OCI-LY1 (cell line): ENCODE results near the gene KLF5.

ENCODE experiments used
- H2AFZ ChIP-seq: fragments of 200-600 bp; sonication (generic), shearing (Covaris generic); 2 replicates; pipeline ENCODE4 v1.6.0; 2014; ENCODE audit warnings: antibody characterized with exemption, mild to moderate bottlenecking, low read length
- H3F3A ChIP-seq: fragments of 200-600 bp; sonication (generic), shearing (Covaris generic); 2 replicates; pipeline ENCODE4 v1.6.0; 2014; ENCODE audit warnings: mild to moderate bottlenecking, antibody characterized with exemption, low read length, moderate library complexity; ENCODE audit not compliant: insufficient read depth
- H3K27ac ChIP-seq: fragments of 200-600 bp; sonication (generic); 2 replicates; pipeline ENCODE4 v1.5.1; 2014; ENCODE audit warnings: low read length, mixed run types, mild to moderate bottlenecking, low read depth; ENCODE audit not compliant: poor library complexity, severe bottlenecking
- H3K27me3 ChIP-seq: fragments of 200-600 bp; sonication (generic); 2 replicates; pipeline ENCODE4 v1.6.0; 2014; ENCODE audit warnings: antibody characterized with exemption, mild to moderate bottlenecking, low read length, moderate library complexity; ENCODE audit not compliant: insufficient read depth
- H3K36me3 ChIP-seq: fragments of 200-600 bp; sonication (generic); 2 replicates; pipeline ENCODE4 v1.6.1; 2014; ENCODE audit warnings: mild to moderate bottlenecking, antibody characterized with exemption, low read length, moderate library complexity, mixed read lengths; ENCODE audit not compliant: insufficient read depth
- H3K4me1 ChIP-seq: fragments of 200-600 bp; sonication (generic); 2 replicates; pipeline ENCODE4 v1.5.1; 2014; ENCODE audit warnings: mild to moderate bottlenecking, low read length, moderate library complexity; ENCODE audit not compliant: insufficient read depth, severe bottlenecking
- H3K4me2 ChIP-seq: fragments of 200-600 bp; sonication (generic), shearing (Covaris generic); 2 replicates; pipeline ENCODE4 v1.6.1; 2014; ENCODE audit warnings: low read length
- H3K4me3 ChIP-seq: fragments of 200-600 bp; sonication (generic); 2 replicates; pipeline ENCODE4 v1.5.1; 2014; ENCODE audit warnings: low read length, low read depth, mild to moderate bottlenecking, mixed read lengths; ENCODE audit not compliant: poor library complexity, severe bottlenecking
- H3K79me2 ChIP-seq: fragments of 200-600 bp; shearing (Covaris generic); 2 replicates; pipeline ENCODE4 v1.6.1; 2016; ENCODE audit warnings: mixed run types, low read length, mixed read lengths; ENCODE audit not compliant: insufficient read depth
- H3K9ac ChIP-seq: fragments of 200-600 bp; sonication (generic), shearing (Covaris generic); 2 replicates; pipeline ENCODE4 v1.6.1; 2014; ENCODE audit warnings: mild to moderate bottlenecking, low read length, mixed read lengths
- H3K9me2 ChIP-seq: fragments of 200-600 bp; sonication (generic), shearing (Covaris generic); 2 replicates; pipeline ENCODE4 v1.6.1; 2014; ENCODE audit warnings: low read depth, mild to moderate bottlenecking, low read length, mixed read lengths
- H3K9me3 ChIP-seq: fragments of 200-600 bp; shearing (Covaris generic); 2 replicates; pipeline ENCODE4 v1.6.1; 2014; ENCODE audit warnings: low read length, mixed read lengths
- H4K20me1 ChIP-seq: fragments of 200-600 bp; sonication (generic), shearing (Covaris generic); 2 replicates; pipeline ENCODE4 v1.6.0; 2016; ENCODE audit warnings: mild to moderate bottlenecking, low read length; ENCODE audit not compliant: insufficient read depth
- EZH2 ChIP-seq: fragments of 200-600 bp; sonication (generic), shearing (Covaris generic); IDR thresholded peaks from 2 replicates; pipeline ENCODE4 v1.8.0; 2017; ENCODE audit warnings: borderline replicate concordance, mixed run types, mild to moderate bottlenecking, antibody characterized with exemption, low read length, moderate library complexity, mixed read lengths
- TF ChIP-seq, protein P1 (sequence below): fragments of 200-600 bp; sonication (generic), shearing (Covaris generic); IDR thresholded peaks from 2 replicates; pipeline ENCODE4 v1.5.1; 2017; ENCODE audit warnings: mild to moderate bottlenecking, antibody characterized with exemption, low read length, moderate library complexity, mixed read lengths

KLF5 gene

GRCh38 chr13:73058736-73059459, at the start of gene KLF5:
TSS of gene KLF5 (plus strand) at chr13:73059005. CDS start at chr13:73059328, 323 bp downstream.
- no peak within 1 kb of the TSS for H3K27ac ChIP-seq
- H3K79me2 ChIP-seq: no peaks in the 10 kb centered on the region
- TF ChIP-seq EZH2: no peak
- TF ChIP-seq, protein P1, sequence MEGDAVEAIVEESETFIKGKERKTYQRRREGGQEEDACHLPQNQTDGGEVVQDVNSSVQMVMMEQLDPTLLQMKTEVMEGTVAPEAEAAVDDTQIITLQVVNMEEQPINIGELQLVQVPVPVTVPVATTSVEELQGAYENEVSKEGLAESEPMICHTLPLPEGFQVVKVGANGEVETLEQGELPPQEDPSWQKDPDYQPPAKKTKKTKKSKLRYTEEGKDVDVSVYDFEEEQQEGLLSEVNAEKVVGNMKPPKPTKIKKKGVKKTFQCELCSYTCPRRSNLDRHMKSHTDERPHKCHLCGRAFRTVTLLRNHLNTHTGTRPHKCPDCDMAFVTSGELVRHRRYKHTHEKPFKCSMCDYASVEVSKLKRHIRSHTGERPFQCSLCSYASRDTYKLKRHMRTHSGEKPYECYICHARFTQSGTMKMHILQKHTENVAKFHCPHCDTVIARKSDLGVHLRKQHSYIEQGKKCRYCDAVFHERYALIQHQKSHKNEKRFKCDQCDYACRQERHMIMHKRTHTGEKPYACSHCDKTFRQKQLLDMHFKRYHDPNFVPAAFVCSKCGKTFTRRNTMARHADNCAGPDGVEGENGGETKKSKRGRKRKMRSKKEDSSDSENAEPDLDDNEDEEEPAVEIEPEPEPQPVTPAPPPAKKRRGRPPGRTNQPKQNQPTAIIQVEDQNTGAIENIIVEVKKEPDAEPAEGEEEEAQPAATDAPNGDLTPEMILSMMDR: peak; percentile 22; the same call in 1 of the 2 replicates
- no peaks in the 10 kb centered on the region; the same call in 1 of the 2 replicates for H3K27me3 ChIP-seq
- peak within 1 kb of the TSS; percentile 68 for H3K4me3 ChIP-seq
- peak within 1 kb of the TSS; percentile 67 for H3K4me2 ChIP-seq
- H3K4me1 ChIP-seq: peaks cover 20% of the 10 kb centered on the region
- no peaks in the 10 kb centered on the region for H3F3A ChIP-seq
- H4K20me1 ChIP-seq: no peaks in the 10 kb centered on the region
- peak within 1 kb of the TSS; percentile 54 for H3K9ac ChIP-seq
- peak within 1 kb of the TSS; percentile 10; the same call in 1 of the 2 replicates for H2AFZ ChIP-seq
- no peaks in the 10 kb centered on the region; the same call in 1 of the 2 replicates for H3K36me3 ChIP-seq
- no peaks in the 10 kb centered on the region for H3K9me2 ChIP-seq
- no peaks in the 10 kb centered on the region for H3K9me3 ChIP-seq

GRCh38 chr13:73011751-73012150, 47.1 kb upstream of the KLF5 start:
- no peaks in the 10 kb centered on the region for H3K9me2 ChIP-seq
- H3K27ac ChIP-seq: no peak overlapping the region
- TF ChIP-seq, protein P1: no peak
- no peak for TF ChIP-seq EZH2
- no peaks in the 10 kb centered on the region for H3K4me1 ChIP-seq
- H3F3A ChIP-seq: no peaks in the 10 kb centered on the region
- H2AFZ ChIP-seq: no peak overlapping the region
- H3K36me3 ChIP-seq: no peaks in the 10 kb centered on the region; the same call in 1 of the 2 replicates
- no peak overlapping the region for H3K4me3 ChIP-seq
- no peaks in the 10 kb centered on the region for H4K20me1 ChIP-seq
- no peak overlapping the region for H3K9ac ChIP-seq
- H3K9me3 ChIP-seq: no peaks in the 10 kb centered on the region
- no peaks in the 10 kb centered on the region for H3K27me3 ChIP-seq
- no peak overlapping the region for H3K4me2 ChIP-seq
- no peaks in the 10 kb centered on the region for H3K79me2 ChIP-seq

DNA sequence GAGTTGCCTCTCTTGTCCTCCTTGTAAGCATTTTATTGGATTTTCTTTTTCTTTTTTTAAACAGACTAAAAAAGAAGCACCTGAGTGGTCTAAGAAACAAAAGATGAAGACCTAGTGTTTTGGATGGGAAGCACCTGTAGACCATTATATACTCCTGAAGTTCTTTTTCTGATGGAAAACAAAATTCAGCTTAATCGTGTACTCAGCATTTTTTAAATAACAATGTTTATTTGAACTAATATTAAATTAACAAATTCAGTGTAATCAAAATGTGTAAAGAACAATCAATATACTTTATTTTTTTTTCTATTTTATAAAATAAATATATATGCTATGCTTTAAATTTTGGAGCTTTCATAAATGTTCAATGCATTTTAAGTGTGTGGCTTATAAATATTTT, 43.0 kb upstream of the KLF5 start:
- Histone ChIP-seq H3K27me3 (no peaks in the 10 kb centered on the region), H3K79me2 (no peaks in the 10 kb centered on the region), H3K4me2 (no peak overlapping the region), H3K9me3 (no peaks in the 10 kb centered on the region), H3K4me1 (no peaks in the 10 kb centered on the region), H3F3A (no peaks in the 10 kb centered on the region), H3K9me2 (no peaks in the 10 kb centered on the region), H2AFZ (no peak overlapping the region), H3K27ac (no peak overlapping the region), H3K36me3 (no peaks in the 10 kb centered on the region), H3K4me3 (no peak overlapping the region), H3K9ac (no peak overlapping the region), H4K20me1 (no peaks in the 10 kb centered on the region)
- TF ChIP-seq, protein P1: no peak
- no peak for TF ChIP-seq EZH2
